DND-41 (cell line): ENCODE measurements around the gene PALM.

Experiments
- CTCF ChIP-seq: IDR thresholded peaks from 2 replicates; pipeline ENCODE4 v1.5.1; 2012; ENCODE audit warnings: borderline replicate concordance, low read length, moderate library complexity, mild to moderate bottlenecking; ENCODE audit not compliant: poor library complexity, severe bottlenecking; ENCODE audit errors: extremely low read depth
- EZH2 ChIP-seq: IDR thresholded peaks from 3 replicates; pipeline ENCODE4 v1.6.1; 2012; ENCODE audit warnings: borderline replicate concordance, low read depth, mild to moderate bottlenecking, moderate library complexity, low read length, inconsistent platforms; ENCODE audit not compliant: severe bottlenecking

GRCh38 chr19:754530-754929 lies 45.8 kb downstream of the PALM start:
- no peak for TF ChIP-seq EZH2
- TF ChIP-seq CTCF = no peak
